OCI-LY3 (cell line): ENCODE measurements around the gene SCN3B.

Experiments
- H2AFZ ChIP-seq: fragments of 200-600, 300-600 bp; shearing (Covaris generic); 2 replicates; pipeline ENCODE4 v1.6.0; 2014; ENCODE audit warnings: antibody characterized with exemption, low read depth, low read length
- H3K27ac ChIP-seq: fragments of 200-600, 300-600 bp; sonication (generic); 2 replicates; pipeline ENCODE4 v1.5.1; 2014; ENCODE audit warnings: mild to moderate bottlenecking, low read length, moderate library complexity, mixed read lengths
- H3K27me3 ChIP-seq: fragments of 200-600, 300-600 bp; sonication (generic); 2 replicates; pipeline ENCODE4 v1.6.1; 2014; ENCODE audit warnings: low read depth, low read length, mixed read lengths
- H3K36me3 ChIP-seq: fragments of 200-600, 300-600 bp; sonication (generic); replicated peaks from 2 replicates; pipeline ENCODE3; 2014; ENCODE audit warnings: low read depth, low read length, mixed read lengths
- H3K4me1 ChIP-seq: fragments of 300-600, 200-600 bp; sonication (generic); 2 replicates; pipeline ENCODE4 v1.6.1; 2014; ENCODE audit warnings: low read length, mixed read lengths
- H3K4me2 ChIP-seq: fragments of 200-600, 300-600 bp; sonication (generic); 2 replicates; pipeline ENCODE4 v1.6.1; 2014; ENCODE audit warnings: low read length, mixed read lengths
- H3K4me3 ChIP-seq: fragments of 300-600, 200-600 bp; sonication (generic); 2 replicates; pipeline ENCODE4 v1.5.1; 2014; ENCODE audit warnings: antibody characterized with exemption, mild to moderate bottlenecking, low read length, moderate library complexity
- H3K79me2 ChIP-seq: fragments of 300-600, 200-600 bp; shearing (Covaris generic); 2 replicates; pipeline ENCODE4 v1.6.1; 2014; ENCODE audit warnings: mild to moderate bottlenecking, low read length, mixed read lengths
- H3K9ac ChIP-seq: fragments of 300-600, 200-600 bp; shearing (Covaris generic); 2 replicates; pipeline ENCODE4 v1.6.0; 2014; ENCODE audit warnings: mild to moderate bottlenecking, low read length, moderate library complexity
- H3K9me3 ChIP-seq: fragments of 200-600, 300-600 bp; shearing (Covaris generic); 2 replicates; pipeline ENCODE4 v1.6.1; 2014; ENCODE audit warnings: low read length, mixed read lengths; ENCODE audit not compliant: insufficient read depth
- H4K20me1 ChIP-seq: fragments of 200-600, 300-600 bp; sonication (generic); 2 replicates; pipeline ENCODE4 v1.6.1; 2016; ENCODE audit warnings: low read length, mixed read lengths; ENCODE audit not compliant: insufficient read depth
- CTCF ChIP-seq: fragments of 200-600, 300-600 bp; sonication (generic); IDR thresholded peaks from 2 replicates; pipeline ENCODE4 v1.5.1; 2014; ENCODE audit warnings: antibody characterized with exemption, low read length, low read depth
- EZH2phosphoT487 ChIP-seq: fragments of 200-600 bp; shearing (Covaris generic); IDR thresholded peaks from 2 replicates; pipeline ENCODE4 v1.6.1; 2018; ENCODE audit warnings: antibody characterized with exemption, mixed run types, low read depth

The SCN3B gene

GRCh38 chr11:123642435-123642834, 12.0 kb downstream of the SCN3B start:
- H3K79me2 ChIP-seq, result no peaks in the 10 kb centered on the region
- TF ChIP-seq CTCF (no peak), EZH2phosphoT487 (no peak)
- no peaks in the 10 kb centered on the region for H3K9me3 ChIP-seq
- H3K4me2 ChIP-seq, result no peak overlapping the region
- no peak overlapping the region for H3K4me3 ChIP-seq
- H2AFZ ChIP-seq, result no peak overlapping the region
- peaks cover 7% of the 10 kb centered on the region for H3K4me1 ChIP-seq
- H3K27ac ChIP-seq, result no peak overlapping the region
- H4K20me1 ChIP-seq, result no peaks in the 10 kb centered on the region
- H3K27me3 ChIP-seq, result peaks cover 7% of the 10 kb centered on the region; the same call in 1 of the 2 replicates
- H3K36me3 ChIP-seq, result no peaks in the 10 kb centered on the region
- H3K9ac ChIP-seq, result no peak overlapping the region

GRCh38 chr11:123641495-123641840, 13.0 kb downstream of the SCN3B start:
- no peak for TF ChIP-seq EZH2phosphoT487
- no peak for TF ChIP-seq CTCF
- H4K20me1 ChIP-seq, result no peaks in the 10 kb centered on the region
- no peak overlapping the region for H3K9ac ChIP-seq
- H3K4me2 ChIP-seq, result peak overlapping the region; percentile 85
- no peaks in the 10 kb centered on the region for H3K9me3 ChIP-seq
- no peak overlapping the region for H3K27ac ChIP-seq
- no peak overlapping the region for H3K4me3 ChIP-seq
- no peaks in the 10 kb centered on the region for H3K79me2 ChIP-seq
- H3K4me1 ChIP-seq, result peaks cover 7% of the 10 kb centered on the region
- no peaks in the 10 kb centered on the region for H3K36me3 ChIP-seq
- H3K27me3 ChIP-seq, result peaks cover 11% of the 10 kb centered on the region; the same call in 1 of the 2 replicates
- H2AFZ ChIP-seq, result peak overlapping the region; percentile 79

GRCh38 chr11:123640677-123641494, 13.5 kb downstream of the SCN3B start:
- H3K4me2 ChIP-seq, result peak overlapping the region; percentile 85
- H3K27ac ChIP-seq, result no peak overlapping the region
- peak overlapping the region; percentile 63 for H3K4me3 ChIP-seq
- H2AFZ ChIP-seq, result peak overlapping the region; percentile 91
- peaks cover 7% of the 10 kb centered on the region for H3K4me1 ChIP-seq
- no peaks in the 10 kb centered on the region for H3K36me3 ChIP-seq
- H3K9me3 ChIP-seq, result no peaks in the 10 kb centered on the region
- H3K27me3 ChIP-seq, result peaks cover 15% of the 10 kb centered on the region; the same call in 1 of the 2 replicates
- no peak for TF ChIP-seq EZH2phosphoT487
- TF ChIP-seq CTCF, result peak; percentile 90
- H3K9ac ChIP-seq, result 0 out of 2 replicates have a peak overlapping the region, but pooled peaks have one; percentile 13
- no peaks in the 10 kb centered on the region for H3K79me2 ChIP-seq
- H4K20me1 ChIP-seq, result no peaks in the 10 kb centered on the region

- Histone ChIP-seq H3K36me3 (no peaks in the 10 kb centered on the region), H3K4me2 (no peak overlapping the region; the same call in 1 of the 2 replicates), H4K20me1 (no peaks in the 10 kb centered on the region), H3K9ac (no peak overlapping the region), H3K9me3 (no peaks in the 10 kb centered on the region), H3K4me3 (no peak overlapping the region), H3K27ac (no peak overlapping the region), H3K79me2 (no peaks in the 10 kb centered on the region), H3K27me3 (peaks cover 17% of the 10 kb centered on the region; the same call in 1 of the 2 replicates), H2AFZ (no peak overlapping the region), H3K4me1 (peaks cover 7% of the 10 kb centered on the region)
- no peak for TF ChIP-seq EZH2phosphoT487
- TF ChIP-seq CTCF, result no peak
These were observed 14.4 kb downstream of the SCN3B start for GRCh38 chr11:123640029-123640428.
